ENCODE measurements around the gene AQP6.

Gene AQP6

GRCh38 chr12:50006754-50007442 is 34.2 kb downstream of the AQP6 start:
- DNase-seq = no peak

- DNase-seq = no peak
Observed at GRCh38 chr12:50013361-50014147, 40.8 kb downstream of the AQP6 start.

GRCh38 chr12:50014342-50014741 is 41.6 kb downstream of the AQP6 start:
- DNase-seq = no peak

- no peak for DNase-seq
Observed at GRCh38 chr12:50016501-50017475, 44.0 kb downstream of the AQP6 start.

- DNase-seq = no peak
Observed at GRCh38 chr12:50017641-50018040, 44.9 kb downstream of the AQP6 start.

GRCh38 chr12:50018154-50018553 is 45.4 kb downstream of the AQP6 start:
- DNase-seq = no peak

GRCh38 chr12:50018968-50019367 is 46.2 kb downstream of the AQP6 start:
- DNase-seq = no peak

- DNase-seq = no peak
Observed at GRCh38 chr12:50019524-50019923, 46.8 kb downstream of the AQP6 start.

GRCh38 chr12:50021031-50021430 is 48.3 kb downstream of the AQP6 start:
- DNase-seq = no peak

GRCh38 chr12:50022903-50023302 is 50.2 kb downstream of the AQP6 start:
- DNase-seq = no peak

GRCh38 chr12:50024227-50024626 is 51.5 kb downstream of the AQP6 start:
- no peak for DNase-seq

GRCh38 chr12:50024805-50025186 is 52.0 kb downstream of the AQP6 start:
- no peak for DNase-seq

GRCh38 chr12:50025187-50026059 is 52.7 kb downstream of the AQP6 start, which contains the start of gene RACGAP1:
RACGAP1 (minus strand) TSS chr12:50025494; CDS start chr12:50016715, 8,779 bp downstream.
- no peak for DNase-seq

- no peak for DNase-seq
Observed at GRCh38 chr12:50026691-50027090, 53.9 kb downstream of the AQP6 start.
